Stimulated activated CD8-positive, alpha-beta memory T cell treated with anti-CD3 and anti-CD28 coated beads, Interleukin-4, amount 100 ng/mL, for 1 hour (primary cell): ENCODE results near the gene SLC17A9.

Experiments
- DNase-seq, 2 donors: peaks; one replicate each; pipeline ENCODE4 v3.0.0-alpha.2; 2020; ENCODE audit warnings: low read depth in 2 of 2, low spot score in 1 of 2

The SLC17A9 gene

DNA sequence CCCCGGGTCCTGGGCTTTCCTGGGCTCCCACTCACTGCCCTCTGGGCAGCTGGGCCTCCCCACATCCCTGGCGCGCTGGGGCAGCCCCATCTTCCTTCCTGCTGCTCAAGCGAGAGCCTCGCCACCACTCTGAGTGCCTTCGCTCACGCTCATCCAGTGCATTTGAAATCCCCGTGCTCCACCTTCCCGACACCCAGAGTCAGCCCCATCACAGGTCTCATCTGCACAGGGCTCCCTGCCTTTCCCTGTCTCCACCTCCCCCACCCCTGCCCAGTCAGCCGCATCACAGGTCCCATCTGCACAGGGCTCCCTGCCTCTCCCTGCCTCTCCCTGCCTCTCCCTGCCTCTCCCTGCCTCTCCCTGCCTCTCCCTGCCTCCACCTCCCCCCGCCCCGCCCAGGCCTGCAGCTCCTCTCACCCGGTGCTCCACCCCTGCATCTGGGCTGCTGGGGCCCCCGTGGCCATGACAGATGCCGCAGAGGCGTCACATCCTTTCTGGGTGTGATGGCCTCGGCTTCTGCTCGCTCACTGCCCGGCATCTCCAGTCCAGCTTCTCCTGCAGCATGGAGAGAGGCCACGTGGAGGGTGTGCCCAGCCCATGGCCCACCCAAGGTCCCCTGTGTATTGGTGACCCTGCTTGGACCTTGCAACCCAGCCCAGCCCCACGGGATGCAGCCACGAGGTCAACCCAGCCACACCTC is 63.3 kb downstream of the SLC17A9 start:
- no peak for DNase-seq

DNA sequence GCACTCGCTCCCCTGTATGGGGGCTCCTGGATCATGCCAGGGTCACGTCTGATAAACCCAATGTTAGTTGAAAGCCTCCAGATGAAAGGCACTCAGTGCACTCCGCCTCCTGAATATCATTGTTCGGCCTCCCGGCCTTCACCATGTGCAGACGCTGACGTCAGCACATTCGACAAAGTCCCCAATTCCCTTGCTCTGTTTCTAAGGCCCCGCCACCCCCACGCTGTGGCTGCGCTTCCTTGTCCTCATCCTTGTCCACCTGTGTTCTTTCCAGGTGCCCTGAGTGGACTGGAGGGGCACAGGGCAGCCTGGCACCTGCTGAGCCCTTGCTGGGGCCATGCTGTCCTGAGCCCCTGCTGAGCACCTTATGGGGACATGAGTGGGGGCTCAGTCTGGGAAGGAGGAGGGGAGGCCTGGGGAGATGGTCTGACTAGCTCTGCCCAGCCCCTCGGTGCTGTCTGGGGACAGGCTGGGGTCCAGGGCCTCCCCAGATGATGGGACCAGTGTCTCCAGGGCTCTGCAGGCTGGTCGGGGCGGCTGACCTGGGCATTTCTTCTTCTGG is 64.1 kb downstream of the SLC17A9 start:
- DNase-seq, result no peak

DNA sequence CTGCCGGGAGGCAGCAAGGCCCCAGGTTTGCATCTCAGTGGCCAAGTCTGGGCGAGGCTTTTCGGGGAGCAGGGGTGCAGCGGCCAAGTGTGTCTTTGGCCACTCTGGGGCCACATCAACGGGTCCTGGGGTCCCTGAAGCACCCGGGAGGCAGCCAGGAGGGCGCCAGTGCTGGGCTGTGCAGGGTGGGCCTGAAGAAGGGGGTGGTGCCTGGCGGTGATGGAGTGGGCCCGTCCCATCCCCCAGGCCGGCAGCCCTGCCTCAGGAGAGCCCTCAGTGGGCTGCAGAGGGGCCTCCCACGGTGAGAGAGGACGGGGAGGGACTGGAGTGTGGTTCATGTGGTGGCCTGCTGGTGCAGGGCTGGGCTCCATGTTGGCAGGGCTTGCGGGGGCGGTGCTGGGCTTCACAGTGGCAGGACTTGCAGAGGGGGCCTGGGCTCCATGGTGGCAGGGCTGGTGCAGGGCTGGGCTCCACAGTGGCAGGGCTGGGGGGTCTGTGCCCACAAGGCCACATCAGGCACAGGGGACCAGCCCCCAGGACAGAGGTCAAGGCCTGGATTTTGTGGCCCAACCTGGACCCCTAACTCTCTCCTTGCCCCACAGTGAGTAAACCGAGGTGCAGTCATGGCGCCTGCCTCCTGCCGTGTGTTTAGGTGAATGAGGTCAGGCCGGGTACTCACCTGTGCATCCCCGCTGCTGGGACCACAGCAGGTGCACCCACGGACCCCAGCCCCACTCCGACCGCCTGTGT is 64.7 kb downstream of the SLC17A9 start:
- DNase-seq, result no peak

DNA sequence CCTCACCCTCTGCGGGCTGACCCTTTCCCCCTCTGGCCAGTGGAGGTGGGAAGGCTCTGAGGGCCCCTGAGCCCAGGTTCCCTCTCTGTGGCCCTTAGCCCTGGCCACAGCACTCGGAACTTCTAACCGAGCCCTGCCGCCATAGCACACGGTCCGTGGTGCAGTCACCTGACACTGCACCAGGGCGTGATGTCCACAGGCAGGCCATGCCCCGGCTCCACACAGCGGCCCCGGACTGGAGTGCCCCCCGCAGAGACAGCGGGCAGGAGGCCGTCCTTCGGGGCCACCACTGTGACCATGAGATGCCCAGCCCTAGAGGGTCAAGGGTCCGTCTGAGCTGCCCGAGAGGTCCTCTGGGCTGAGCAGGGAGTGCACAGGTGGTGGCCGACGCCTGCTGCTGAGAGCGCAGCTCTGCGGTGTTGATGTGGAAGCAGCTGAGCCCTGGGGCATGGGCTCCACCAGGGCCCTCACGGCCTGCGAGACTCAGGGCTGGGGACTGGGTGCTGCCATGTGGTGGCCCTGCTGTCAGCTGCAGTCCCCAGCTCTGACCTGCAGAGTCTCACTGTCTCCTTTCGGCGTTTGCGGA is 65.4 kb downstream of the SLC17A9 start:
- no peak for DNase-seq
